Activated naive CD4-positive, alpha-beta T cell treated with anti-CD3 and anti-CD28 coated beads, Interleukin-2, amount 50 U/mL, for 72 hours (primary cell): Measurements from ENCODE around the gene GOLGA3. TPM values are rescaled to one million over a fixed set of nuclear protein-coding genes. Genes with fewer than 3 reads are reported as not detected.
"Not testable (repeated sequence)": the region's sequence is repeated elsewhere in the genome, so short reads cannot be mapped to it uniquely, and the experiment has no call there.

Experiments
- ATAC-seq, 2 donors: fragments of 150-1000 bp; cut with Tn5 transposase; 2 replicates each; pipeline ENCODE4 v1.10.0; 2021; ENCODE audit warnings: mild to moderate bottlenecking in 2 of 2, moderate library complexity in 2 of 2
- DNase-seq, 2 donors: peaks; one replicate each; pipeline ENCODE4 v3.0.0; 2021 to 2022; ENCODE audit warnings: low spot score in 2 of 2
- H3K27ac Mint-ChIP-seq, 2 donors: one replicate each; pipeline ENCODE4 v1.8.0; 2022; ENCODE audit warnings: mild to moderate bottlenecking in 2 of 2, mixed read lengths in 2 of 2
- H3K36me3 Mint-ChIP-seq, 2 donors: one replicate each; pipeline ENCODE4 v1.8.0; 2022; ENCODE audit warnings: mixed read lengths in 2 of 2
- H3K9me3 Mint-ChIP-seq, 2 donors: one replicate each; pipeline ENCODE4 v1.8.0; 2022; ENCODE audit warnings: mixed read lengths in 2 of 2
- total RNA-seq, 2 donors: library from RNA; stranded (reverse); gene quantifications; one replicate each; pipeline ENCODE4 v1.2.3, GENCODE V29; 2022

GOLGA3 gene
- total RNA-seq, 2 donors from 2014 or later, result 44.0 to 52.7 TPM

DNA sequence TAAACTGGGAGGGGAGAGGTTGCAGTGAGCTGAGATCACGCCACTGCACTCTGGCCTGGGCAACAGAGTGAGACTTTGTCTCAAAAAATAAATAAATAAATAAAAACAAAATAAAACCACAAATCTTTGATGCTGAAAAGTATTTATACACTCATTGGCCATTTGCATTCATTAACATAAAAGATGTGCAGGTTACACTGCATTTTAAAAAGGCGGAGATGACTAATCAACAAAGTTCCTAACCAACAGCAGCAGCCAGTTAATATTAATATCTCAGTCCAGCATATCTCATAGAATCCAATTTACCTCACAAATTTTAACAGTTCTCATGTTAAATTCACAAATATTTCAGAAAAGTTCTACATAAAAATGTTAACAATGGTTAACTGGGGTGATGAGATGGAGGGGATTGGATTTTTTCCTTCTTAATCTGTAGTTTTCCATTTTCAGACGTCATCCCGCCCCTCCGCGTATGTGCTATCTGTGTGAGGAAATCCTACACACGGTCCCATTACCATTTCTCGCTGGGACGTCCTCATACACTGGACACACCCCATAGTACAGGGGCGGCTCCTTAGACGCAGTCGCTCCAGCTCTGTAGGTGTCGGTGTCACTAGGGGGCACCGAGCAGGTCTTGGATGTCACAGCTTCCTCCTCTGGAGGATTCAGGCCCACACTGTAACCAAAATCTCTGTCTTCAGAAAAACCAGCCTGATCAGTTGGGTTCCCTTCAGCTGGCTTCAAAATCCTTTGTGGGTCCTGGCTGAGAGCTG, 74.3 kb downstream of the GOLGA3 start:
- Mint-ChIP-seq H3K27ac (no peak overlapping the region), H3K9me3 (no peaks in the 10 kb centered on the region), H3K36me3 (peaks cover 0 to 18% of the 10 kb centered on the region in 2 donors)
- ATAC-seq (peak in 1 of 2 donors; percentile 63), DNase-seq (no peak)

DNA sequence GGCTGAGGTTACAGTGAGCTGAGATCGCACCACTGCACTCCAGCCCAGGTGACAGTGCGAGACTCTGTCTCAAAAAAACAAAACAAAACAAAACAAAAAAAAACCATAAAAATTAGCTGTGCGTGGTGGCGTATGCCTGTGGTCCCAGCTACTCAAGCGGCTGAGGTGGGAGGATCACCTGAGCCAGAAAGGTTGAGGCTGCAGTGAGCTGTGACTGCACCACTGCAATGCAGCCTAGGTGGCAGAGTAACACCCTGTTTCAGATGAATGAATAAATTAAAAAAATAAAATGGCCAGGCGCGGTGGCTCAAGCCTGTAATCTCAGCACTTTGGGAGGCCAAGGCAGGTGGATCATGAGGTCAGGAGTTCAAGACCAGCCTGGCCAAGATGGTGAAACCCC, 75.0 kb downstream of the GOLGA3 start:
- H3K27ac Mint-ChIP-seq, result peak overlapping the region in 1 of 2 donors; percentile 36
- not testable (repeated sequence) for ATAC-seq, H3K9me3 Mint-ChIP-seq, DNase-seq
- peaks cover 0 to 18% of the 10 kb centered on the region in 2 donors for H3K36me3 Mint-ChIP-seq

DNA sequence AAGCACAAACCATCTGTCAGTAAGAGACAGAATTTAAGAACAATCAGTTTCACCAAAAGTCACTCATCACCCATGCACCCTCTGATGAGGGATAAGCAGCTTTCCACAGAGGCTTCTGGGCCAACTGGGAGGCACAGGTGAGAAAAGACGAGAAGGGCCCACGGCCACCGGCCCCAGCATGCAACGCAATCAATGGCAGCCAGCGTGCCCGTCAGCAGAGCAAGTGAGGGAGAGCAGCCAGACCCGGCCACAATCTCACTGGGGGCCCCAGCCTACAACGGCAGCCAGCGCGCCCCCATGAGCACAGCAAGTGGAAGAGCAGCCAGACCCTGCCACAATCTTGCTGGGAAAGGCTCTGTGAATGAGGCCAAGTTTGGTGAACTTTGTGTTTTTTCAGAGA, 80.3 kb downstream of the GOLGA3 start:
- Mint-ChIP-seq H3K36me3 (peaks cover 20 to 27% of the 10 kb centered on the region in 2 donors), H3K9me3 (no peaks in the 10 kb centered on the region), H3K27ac (no peak overlapping the region)
- DNase-seq (no peak), ATAC-seq (no peak)

DNA sequence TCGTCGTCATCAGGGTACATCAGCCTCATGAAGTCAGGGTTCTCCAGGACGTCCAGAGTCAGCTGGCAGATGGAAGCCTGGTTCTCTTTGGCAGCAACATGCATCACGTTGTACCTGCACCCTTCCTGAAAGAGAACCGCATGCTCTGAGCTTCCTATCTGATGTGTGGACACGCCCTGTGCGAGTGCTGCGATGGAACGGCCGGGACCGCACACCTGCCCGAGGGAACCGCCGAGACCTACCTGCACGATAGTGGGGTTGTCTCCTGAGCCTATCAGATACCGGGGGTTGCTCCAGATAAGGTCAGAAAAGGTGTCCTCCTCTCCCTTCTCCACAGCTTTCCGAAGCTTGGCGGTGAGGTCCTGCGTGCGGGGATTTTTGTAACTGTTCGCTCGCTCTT, 80.8 kb downstream of the GOLGA3 start:
- H3K27ac Mint-ChIP-seq, result no peak overlapping the region
- H3K36me3 Mint-ChIP-seq, result peaks cover 21 to 31% of the 10 kb centered on the region in 2 donors
- ATAC-seq (no peak), DNase-seq (no peak)
- no peaks in the 10 kb centered on the region for H3K9me3 Mint-ChIP-seq

DNA sequence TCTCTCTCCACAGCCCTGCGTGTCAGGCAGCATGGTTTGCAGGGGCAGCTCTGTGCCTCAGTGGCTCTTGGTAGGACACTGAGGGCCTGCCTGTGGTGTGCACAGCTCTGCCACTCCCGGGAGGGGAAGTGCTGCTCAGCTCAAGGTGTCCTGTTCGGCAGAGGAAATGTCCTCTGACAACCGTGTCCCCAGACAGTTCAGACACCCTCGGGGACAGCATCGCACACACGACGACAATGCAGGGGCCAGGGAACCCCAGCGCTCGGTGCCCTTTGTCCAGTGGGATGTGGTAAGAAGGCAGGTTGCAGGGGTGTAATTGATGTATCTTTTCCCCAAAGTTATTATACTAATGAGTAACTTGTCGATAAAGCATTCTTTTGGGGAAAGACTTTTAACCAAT, 81.3 kb downstream of the GOLGA3 start:
- Mint-ChIP-seq H3K27ac (peak overlapping the region in 1 of 2 donors; percentile 52), H3K36me3 (peaks cover 26 to 36% of the 10 kb centered on the region in 2 donors), H3K9me3 (peaks cover 0 to 5% of the 10 kb centered on the region in 2 donors)
- ATAC-seq, result no peak
- no peak for DNase-seq

DNA sequence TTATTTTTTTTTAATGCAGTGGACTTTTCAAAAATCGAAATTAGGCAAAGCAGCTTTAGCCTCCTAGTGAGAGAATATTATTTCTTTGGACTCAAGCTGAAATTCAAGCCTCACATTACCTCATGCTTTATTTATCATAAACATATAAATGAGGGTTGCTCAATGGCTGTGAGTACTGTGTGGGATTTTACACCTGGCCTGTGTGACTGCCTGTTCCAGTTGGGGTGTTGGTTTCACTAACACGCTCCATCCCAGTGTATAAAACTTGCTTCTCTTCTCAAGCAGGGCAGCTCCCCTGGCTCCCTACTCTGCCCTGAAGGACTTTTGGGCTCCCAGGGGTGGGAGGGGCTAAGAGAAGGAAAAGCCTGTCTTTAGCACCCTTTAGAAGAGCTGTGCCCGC, 82.1 kb downstream of the GOLGA3 start:
- DNase-seq, result no peak
- H3K36me3 Mint-ChIP-seq, result peaks cover 27 to 41% of the 10 kb centered on the region in 2 donors

DNA sequence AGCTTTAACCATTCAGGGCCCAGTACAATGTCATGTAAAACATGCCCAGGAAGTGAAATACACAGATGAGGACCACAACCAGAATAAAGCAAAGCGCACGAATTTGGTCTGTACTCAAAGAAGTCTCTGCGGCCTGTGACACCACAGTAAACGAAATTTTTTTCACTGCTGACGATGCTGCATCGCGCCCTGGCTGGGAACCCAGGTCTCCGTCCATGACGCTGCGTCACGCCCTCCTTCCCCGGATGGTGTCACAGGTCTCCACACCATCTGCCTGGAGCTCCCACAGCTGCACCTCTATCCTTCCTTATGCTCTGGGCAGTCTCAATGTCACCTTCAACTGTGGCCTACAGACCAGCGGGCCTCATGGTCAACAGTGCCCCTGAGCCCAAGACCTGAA, 84.8 kb downstream of the GOLGA3 start:
- Mint-ChIP-seq H3K36me3 (peaks cover 38 to 50% of the 10 kb centered on the region in 2 donors), H3K27ac (no peak overlapping the region), H3K9me3 (peaks cover 0 to 5% of the 10 kb centered on the region in 2 donors)
- DNase-seq (no peak), ATAC-seq (no peak)

More for the DNA sequence above, 82.1 kb downstream of the GOLGA3 start:
- ATAC-seq, result no peak
- H3K27ac Mint-ChIP-seq, result no peak overlapping the region
- H3K9me3 Mint-ChIP-seq, result peaks cover 0 to 5% of the 10 kb centered on the region in 2 donors

DNA sequence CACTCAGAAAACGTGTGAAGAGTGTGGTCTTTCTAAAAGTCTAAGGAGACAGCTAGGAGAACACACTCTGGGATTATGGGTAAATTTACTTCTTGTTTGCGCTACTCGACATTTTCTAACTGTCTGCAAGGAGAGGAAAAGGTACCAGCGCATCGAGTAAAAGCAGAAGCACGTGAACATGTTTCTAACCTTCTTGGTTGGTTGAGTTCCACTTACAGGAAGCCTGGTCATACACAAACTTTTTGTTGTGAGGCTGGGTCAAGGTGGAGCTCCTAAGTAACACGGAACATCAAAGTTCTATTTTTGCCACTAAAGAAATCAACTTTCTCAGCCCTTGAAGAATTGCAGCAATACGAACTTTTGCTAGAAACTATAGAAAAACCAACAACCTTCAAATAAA, 87.0 kb downstream of the GOLGA3 start:
- Mint-ChIP-seq H3K36me3 (peaks cover 34 to 55% of the 10 kb centered on the region in 2 donors), H3K27ac (peak overlapping the region in 1 of 2 donors; percentile 9), H3K9me3 (peaks cover 0 to 5% of the 10 kb centered on the region in 2 donors)
- DNase-seq (no peak), ATAC-seq (no peak)

DNA sequence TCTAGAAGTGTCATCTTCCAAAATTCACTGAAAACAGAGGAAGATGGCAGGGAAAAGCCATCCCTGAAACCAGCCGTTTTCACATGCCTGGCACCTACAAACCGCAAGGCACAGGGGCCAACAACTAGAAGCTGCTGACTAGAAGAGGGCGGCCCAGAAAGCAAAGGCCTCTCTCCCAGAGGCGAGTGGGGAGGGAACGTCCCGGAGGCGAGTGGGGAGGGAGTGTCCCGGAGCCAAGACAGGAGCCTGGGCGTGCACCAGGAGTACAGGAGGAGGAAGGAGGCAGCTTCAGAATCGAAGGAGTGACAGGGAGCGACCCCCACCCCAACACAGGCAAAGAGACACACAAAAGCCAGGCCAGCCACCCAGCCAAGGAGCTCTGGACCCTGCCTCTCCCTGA, 88.0 kb downstream of the GOLGA3 start:
- DNase-seq, result no peak
- peaks cover 34 to 56% of the 10 kb centered on the region in 2 donors for H3K36me3 Mint-ChIP-seq
- peak overlapping the region in 1 of 2 donors; percentile 47 for H3K27ac Mint-ChIP-seq

DNA sequence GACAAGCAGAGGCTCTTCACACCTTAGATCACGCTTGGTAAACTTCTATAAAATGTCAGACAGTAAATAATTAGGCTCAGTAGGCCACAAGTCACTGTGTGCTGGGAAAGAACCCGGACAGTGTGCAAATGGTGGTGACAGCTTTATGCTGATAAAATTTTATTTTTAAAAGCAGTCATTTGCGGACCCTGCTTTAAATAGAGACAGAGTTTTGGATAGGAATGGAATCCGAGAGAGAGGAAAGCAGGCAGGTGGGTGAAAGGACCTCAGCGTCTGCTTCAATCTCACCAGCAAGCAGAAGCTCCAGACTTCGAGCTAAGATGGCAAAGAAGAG, 88.4 kb downstream of the GOLGA3 start:
- H3K9me3 Mint-ChIP-seq, result peaks cover 0 to 5% of the 10 kb centered on the region in 2 donors
- peaks cover 37 to 57% of the 10 kb centered on the region in 2 donors for H3K36me3 Mint-ChIP-seq
- no peak for ATAC-seq
- DNase-seq, result no peak
- H3K27ac Mint-ChIP-seq, result peak overlapping the region in 1 of 2 donors; percentile 47

More for the DNA sequence above, 88.0 kb downstream of the GOLGA3 start:
- no peak for ATAC-seq
- peaks cover 0 to 5% of the 10 kb centered on the region in 2 donors for H3K9me3 Mint-ChIP-seq

DNA sequence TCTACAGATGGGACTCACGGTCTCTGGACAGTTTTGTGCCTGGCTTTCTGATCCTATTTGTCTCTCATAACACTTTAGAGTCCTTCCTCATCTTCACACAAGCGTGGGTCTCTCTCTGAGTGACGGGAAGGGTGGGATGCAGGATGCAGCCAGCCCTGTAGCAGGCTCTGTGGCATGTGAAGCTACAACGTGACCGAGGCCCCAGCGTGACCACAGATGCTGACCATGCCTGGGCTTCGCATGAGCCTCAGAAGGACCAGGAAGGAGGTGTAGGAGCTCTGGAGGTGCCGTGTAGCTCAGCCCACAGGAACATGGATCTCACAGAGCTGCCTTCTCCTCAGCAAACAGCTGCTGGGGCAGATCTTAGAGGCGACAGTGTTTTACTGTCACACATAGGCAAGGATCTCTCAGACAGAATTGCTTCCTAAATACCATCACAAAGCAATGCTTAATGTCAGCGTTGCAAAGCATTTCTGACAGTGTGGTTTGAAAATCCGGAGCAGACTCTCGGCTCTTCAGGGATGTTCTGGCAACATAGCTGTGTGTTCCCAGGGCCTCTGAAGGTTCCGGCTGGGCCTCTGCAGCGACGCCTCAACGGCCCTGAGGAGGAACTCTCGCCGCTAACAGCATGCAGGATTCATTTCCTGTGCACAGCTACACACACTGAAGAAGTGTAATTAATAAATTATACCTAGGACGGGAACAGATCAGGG, 88.9 kb downstream of the GOLGA3 start:
- ATAC-seq (no peak), DNase-seq (no peak)
- Mint-ChIP-seq H3K27ac (peak overlapping the region; percentile 47 to 85), H3K9me3 (peaks cover 0 to 5% of the 10 kb centered on the region in 2 donors), H3K36me3 (peaks cover 34 to 56% of the 10 kb centered on the region in 2 donors)

DNA sequence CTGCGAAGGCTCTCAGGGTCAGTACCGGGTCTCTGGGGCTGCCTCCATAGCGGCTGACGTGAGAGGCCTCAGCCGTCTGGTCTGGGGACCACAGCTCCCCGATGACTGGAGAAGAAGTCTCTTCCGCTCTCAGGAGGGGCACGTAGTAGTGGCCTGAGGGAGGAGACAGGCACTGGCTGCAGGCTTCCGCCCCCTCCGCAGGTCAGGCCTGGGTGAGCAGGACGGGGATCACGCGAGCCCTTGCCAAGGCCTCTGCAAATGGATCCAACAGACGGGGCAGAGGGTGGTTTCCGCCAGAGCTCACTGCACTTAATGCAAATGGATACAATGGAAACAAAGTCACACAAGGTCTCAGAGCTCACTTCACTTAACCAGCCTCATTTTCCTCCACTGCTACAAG, 91.8 kb downstream of the GOLGA3 start:
- ATAC-seq (no peak), DNase-seq (no peak)
- H3K36me3 Mint-ChIP-seq, result peaks cover 47% of the 10 kb centered on the region in 2 donors
- peak overlapping the region in 1 of 2 donors; percentile 29 for H3K27ac Mint-ChIP-seq
- no peaks in the 10 kb centered on the region for H3K9me3 Mint-ChIP-seq

DNA sequence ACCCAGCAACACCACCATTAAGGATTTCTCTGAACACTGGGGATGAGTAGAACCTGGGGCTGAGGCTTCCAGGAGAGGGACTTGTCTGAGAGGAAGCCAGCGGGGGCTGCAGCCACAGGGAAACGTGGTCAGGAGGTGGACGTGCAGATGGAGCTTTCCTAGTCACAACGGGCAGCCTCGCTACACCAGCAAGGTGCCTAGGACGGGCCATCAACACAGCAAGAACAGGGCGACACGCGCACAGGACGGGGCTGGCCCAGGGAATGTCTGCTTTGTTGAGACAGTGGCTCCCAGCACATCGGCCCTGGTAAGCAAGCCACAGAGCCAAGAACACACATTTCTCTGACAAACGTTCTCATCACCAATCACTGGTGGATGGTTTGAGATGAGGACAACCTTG, 92.3 kb downstream of the GOLGA3 start:
- no peak for ATAC-seq
- H3K27ac Mint-ChIP-seq, result peak overlapping the region in 1 of 2 donors; percentile 50
- no peak for DNase-seq
- peaks cover 49 to 51% of the 10 kb centered on the region in 2 donors for H3K36me3 Mint-ChIP-seq
- no peaks in the 10 kb centered on the region for H3K9me3 Mint-ChIP-seq

DNA sequence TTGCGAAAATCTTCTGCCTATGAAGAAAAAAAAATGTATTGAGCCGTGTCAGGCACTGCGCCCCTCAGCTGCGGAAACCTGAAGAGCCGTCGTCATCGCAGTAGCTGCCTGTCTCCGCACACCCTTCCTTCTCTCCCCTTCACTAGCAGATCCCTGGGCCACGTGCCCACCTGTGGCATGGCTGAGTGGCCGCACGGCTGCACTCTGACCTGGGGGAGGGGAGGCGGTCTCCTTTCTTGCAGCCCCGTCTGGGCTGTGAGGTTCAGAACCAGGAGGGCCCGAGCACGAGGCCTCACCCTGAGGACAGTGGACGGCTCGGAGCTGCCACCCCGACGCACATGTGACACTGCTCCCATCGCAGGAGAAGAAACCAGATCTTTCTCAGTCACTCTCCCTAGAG, 93.2 kb downstream of the GOLGA3 start:
- Mint-ChIP-seq H3K36me3 (peaks cover 45 to 47% of the 10 kb centered on the region in 2 donors), H3K27ac (peak overlapping the region in 1 of 2 donors; percentile 50), H3K9me3 (no peaks in the 10 kb centered on the region)
- no peak for ATAC-seq
- no peak for DNase-seq

DNA sequence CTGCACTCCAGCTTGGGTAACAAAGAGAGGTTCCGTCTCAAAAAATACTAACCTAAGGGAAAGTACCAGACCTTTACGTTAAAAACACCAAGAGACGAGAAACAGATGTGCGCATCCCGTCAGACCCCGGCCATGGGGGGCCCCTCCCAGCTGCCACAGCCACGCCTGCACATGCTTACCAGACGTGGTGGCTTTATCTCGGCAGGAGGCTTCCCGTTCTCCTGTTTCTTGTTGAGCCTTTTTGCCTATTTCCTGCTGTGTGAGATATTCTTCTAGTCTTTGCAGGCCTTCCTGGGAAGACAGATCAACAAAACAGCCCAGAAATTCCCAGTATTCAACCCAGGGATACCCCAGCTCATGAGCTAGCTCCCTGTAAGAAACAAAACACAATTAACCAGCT, 94.5 kb downstream of the GOLGA3 start:
- no peak for ATAC-seq
- no peak overlapping the region for H3K27ac Mint-ChIP-seq
- H3K36me3 Mint-ChIP-seq, result peaks cover 47 to 54% of the 10 kb centered on the region in 2 donors
- no peak for DNase-seq
- H3K9me3 Mint-ChIP-seq, result peaks cover 0 to 4% of the 10 kb centered on the region in 2 donors

DNA sequence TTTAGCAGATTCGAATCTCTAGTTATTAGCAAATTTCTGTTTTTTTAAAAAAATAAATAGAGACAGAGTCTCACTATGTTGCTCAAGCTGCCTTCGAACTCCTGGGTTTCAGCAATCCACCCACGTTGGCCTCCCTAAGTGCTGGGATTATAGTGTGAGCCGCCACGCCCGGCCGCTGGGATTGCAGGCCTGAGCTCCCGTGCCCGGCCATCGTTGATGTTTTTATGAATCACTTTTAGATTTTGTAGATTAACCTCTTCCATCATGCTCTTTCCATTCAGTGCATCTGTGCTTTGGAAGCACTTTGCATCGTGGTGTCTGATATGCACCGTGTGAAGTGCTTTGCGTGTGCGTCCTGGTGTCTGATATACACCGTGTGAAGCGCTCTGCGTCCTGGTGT, 97.1 kb downstream of the GOLGA3 start:
- Mint-ChIP-seq H3K27ac (no peak overlapping the region), H3K9me3 (peaks cover 0 to 4% of the 10 kb centered on the region in 2 donors), H3K36me3 (peaks cover 38 to 49% of the 10 kb centered on the region in 2 donors)
- ATAC-seq (no peak), DNase-seq (no peak)

DNA sequence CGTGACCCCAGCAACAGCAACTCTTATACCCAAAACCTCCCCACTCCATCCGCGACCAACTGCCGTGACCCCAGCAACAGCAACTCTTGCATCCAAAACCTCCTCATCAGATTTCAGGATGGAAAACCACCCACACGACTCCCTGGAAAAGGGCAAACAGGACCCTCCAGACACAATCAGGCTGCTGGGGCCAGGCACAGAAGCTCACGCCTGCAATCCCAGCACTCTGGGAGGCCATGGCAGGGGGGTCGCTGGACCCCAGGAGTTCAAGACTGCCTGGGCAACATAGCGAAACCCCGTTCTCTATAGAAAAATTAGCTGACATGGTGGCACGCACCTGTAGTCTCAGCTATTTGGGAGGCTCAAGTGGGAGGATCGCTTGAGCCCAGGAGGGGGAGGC, 98.3 kb downstream of the GOLGA3 start:
- Mint-ChIP-seq H3K27ac (peak overlapping the region; percentile 78 to 88), H3K9me3 (peaks cover 0 to 4% of the 10 kb centered on the region in 2 donors), H3K36me3 (peaks cover 39 to 46% of the 10 kb centered on the region in 2 donors)
- ATAC-seq (no peak), DNase-seq (no peak)
